NCI-H1694 treated with DMSO at 0.1 percent for 48 hours (cell line): ENCODE measurements around the gene MAST1.
"Not testable (repeated sequence)": the region's sequence is repeated elsewhere in the genome, so short reads cannot be mapped to it uniquely, and the experiment has no call there.

Experiments
- DNase-seq: peaks from one replicate; lab custom pipeline; 2025; lab: John Stamatoyannopoulos, UW

The MAST1 gene

GRCh38 chr19:12840091-12841079 lies 2.1 kb downstream of the MAST1 start:
- DNase-seq: no peak

GRCh38 chr19:12841094-12841493 lies 2.8 kb downstream of the MAST1 start:
- no peak for DNase-seq

GRCh38 chr19:12842511-12842910 lies 4.2 kb downstream of the MAST1 start:
- DNase-seq: no peak

- DNase-seq: no peak
Observed at GRCh38 chr19:12843328-12843727, 5.0 kb downstream of the MAST1 start.

- no peak for DNase-seq
Observed at GRCh38 chr19:12843999-12844732, 5.9 kb downstream of the MAST1 start.

GRCh38 chr19:12846613-12847012 lies 8.3 kb downstream of the MAST1 start:
- not testable (repeated sequence) for DNase-seq

- peak; percentile 28 for DNase-seq
Observed at GRCh38 chr19:12847159-12848139, 9.1 kb downstream of the MAST1 start.

DNA sequence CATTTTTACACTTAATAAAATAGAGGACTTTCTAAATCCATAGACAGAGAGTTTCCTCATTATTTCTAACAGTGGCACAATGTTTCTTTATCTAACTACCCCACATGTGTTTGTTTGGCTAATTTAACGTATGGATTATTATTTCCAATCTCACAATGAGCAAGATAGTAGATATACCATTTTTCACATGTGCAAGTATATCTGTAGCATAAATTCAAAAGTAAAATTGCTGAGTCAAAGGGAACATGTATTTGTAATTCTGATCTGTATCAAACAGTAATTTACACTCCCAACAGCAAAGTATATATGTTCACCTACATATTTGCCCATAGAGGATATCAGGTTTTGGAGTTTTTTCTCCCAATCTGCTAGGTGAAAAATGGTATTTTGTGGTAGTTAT lies 18.3 kb downstream of the MAST1 start:
- DNase-seq: no peak

DNA sequence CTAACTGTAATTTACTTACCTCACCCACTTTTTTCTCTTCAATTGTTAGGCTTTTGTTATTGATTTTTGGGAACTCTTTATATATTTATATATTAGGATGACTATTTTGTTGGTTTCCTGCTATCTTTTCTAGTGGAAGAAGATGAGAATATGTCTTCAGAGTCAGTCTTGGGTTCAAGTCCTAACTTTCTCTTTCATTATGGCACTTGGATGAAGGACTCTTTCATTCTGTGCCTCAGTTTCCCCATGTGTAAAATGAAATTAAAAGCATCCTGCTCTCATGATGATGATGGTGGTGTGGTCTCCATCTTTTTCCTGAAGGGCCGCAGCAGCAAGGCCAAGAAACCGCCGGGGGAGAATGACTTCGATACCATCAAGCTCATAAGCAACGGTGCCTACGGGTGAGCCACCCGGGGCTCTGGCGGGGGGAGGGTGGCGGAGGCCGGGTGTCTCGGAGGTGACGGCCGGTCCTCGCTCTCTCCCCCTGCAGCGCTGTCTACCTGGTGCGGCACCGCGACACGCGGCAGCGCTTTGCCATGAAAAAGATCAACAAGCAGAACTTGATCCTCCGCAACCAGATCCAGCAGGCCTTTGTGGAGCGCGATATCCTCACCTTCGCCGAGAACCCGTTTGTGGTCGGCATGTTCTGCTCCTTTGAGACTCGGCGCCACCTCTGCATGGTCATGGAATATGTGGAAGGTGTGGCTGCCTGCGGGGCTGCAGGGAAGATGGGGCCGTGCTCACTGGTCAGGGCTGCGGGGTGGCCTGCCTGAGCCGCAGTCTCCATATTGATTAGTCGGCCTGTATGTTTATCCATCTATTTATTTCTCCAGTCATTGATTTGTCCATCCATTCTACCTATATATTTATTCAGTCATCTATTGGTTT lies 20.0 kb downstream of the MAST1 start:
- no peak for DNase-seq

DNA sequence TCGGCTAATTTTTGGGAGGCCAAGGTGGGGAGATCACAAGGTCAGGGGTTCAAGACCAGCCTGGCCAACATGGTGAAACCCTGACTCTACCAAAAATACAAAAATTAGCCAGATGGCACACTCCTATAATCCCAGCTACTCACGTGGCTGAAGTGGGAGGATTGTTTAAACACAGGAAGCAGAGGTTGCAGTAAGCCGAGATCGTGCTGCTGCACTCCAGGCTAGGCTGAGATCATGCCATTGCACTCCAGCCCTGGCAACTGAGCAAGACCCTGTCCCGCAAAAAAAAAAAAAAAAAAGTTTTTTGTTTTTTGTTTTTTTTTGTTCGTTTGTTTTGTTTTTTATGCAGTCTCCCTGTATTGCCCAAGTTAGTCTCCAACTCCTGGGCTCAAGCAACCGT lies 21.2 kb downstream of the MAST1 start:
- no peak for DNase-seq

- no peak for DNase-seq
Observed at GRCh38 chr19:12864143-12864542, 25.8 kb downstream of the MAST1 start.

DNA sequence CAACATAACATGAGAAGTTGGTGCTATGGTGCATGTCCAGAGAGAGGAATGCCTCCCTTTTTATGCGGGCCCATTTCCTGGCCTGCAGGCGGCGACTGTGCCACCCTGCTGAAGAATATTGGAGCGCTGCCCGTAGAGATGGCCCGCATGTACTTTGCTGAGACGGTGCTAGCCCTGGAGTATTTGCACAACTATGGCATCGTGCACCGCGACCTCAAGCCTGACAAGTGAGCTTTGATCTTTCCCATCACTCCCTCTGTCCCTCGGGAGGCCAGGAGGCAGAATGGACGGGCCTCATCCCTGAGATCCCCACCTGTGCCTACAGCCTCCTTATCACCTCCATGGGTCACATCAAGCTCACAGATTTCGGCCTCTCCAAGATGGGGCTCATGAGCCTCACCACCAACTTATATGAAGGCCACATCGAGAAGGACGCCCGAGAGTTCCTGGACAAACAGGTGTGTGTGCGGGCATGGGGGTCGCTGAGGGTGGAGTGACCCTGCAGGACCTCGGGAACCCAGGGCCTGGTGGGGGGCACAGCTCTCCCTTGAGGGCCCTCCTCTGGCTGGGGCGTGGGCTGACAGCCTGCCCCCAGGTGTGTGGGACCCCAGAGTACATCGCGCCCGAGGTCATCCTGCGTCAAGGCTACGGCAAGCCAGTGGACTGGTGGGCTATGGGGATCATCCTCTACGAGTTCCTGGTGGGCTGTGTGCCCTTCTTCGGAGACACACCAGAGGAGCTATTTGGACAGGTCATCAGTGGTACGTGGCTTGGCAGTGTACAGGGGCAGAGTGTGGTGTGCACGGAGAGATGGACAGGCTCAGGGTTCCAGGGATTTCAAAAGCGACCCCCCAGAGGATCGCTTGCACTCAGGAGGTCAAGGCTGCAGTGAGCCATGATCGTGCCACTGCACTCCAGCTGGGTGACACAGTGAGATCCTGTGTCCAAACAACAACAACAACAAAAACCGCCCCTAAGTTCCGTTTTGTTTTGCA lies 26.7 kb downstream of the MAST1 start:
- no peak for DNase-seq

- no peak for DNase-seq
Observed at GRCh38 chr19:12865746-12866415, 27.6 kb downstream of the MAST1 start.

- no peak for DNase-seq
Observed at GRCh38 chr19:12866416-12867119, 28.3 kb downstream of the MAST1 start.

DNA sequence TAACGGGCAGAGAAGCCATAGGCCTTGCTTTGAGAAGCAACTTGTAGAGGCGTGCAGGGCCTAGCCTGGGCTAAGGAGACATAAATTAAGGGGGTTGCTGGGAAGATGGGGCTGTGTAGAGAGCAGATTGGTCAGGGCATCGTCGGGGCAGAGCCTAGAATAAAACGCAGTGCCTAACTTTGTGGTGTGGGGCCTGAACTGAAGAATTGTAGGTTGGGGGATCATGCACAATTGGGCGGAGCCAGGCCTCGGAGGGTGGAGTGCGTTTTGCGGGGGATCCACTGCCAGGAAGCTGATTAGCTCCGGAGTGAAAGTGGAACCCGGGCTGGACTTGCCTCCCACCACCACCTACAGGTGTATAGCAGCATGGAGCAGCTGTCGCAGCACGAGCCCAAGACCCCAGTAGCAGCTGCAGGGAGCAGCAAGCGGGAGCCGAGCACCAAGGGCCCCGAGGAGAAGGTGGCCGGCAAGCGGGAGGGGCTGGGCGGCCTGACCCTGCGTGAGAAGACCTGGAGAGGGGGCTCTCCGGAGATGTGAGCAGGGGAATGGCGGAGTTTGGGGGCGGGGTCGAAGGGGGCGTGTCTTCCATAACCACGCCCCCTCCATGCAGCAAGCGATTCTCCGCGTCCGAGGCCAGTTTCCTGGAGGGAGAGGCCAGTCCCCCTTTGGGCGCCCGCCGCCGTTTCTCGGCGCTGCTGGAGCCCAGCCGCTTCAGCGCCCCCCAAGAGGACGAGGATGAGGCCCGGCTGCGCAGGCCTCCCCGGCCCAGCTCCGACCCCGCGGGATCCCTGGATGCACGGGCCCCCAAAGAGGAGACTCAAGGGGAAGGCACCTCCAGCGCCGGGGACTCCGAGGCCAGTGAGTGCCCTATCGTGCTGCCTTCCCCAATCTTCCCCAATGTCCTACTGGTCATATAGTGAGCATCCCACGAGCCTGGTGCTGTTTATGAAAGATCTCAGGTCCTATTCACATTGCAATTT lies 29.1 kb downstream of the MAST1 start:
- DNase-seq: no peak

DNA sequence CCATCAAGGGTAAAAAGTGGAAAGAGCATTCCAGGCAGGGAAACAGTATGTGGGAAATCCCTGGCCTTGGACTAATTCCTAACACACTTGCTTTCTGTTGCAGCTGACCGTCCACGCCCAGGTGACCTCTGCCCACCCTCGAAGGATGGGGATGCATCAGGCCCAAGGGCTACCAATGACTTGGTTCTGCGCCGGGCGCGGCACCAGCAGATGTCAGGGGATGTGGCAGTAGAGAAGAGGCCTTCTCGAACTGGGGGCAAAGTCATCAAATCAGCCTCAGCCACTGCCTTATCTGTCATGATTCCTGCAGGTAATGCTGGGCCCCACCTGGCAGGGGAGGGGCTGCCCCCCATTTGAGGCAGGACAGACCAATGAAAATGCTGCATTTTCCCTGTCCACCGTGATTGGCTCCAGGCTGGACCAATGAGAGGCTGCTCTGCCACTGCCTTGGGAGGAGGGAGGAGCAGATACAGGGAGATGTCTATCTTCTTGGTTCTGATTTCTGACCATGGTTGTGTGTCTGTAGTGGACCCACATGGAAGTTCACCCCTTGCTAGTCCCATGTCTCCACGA lies 30.3 kb downstream of the MAST1 start:
- DNase-seq: no peak

- no peak for DNase-seq
Observed at GRCh38 chr19:12871681-12872080, 33.4 kb downstream of the MAST1 start.
